Peyer's patch (tissue), 4 donors: ENCODE measurements around the gene FAT1. TPM values are rescaled to one million over a fixed set of nuclear protein-coding genes. Genes with fewer than 3 reads are reported as not detected.

Experiments used
- DNase-seq, 3 donors: peaks; one replicate each; pipeline ENCODE4 v3.0.0-alpha.2; 2017 to 2019
- H3K27ac ChIP-seq, 4 donors: fragments of 200-600 bp; sonication (generic); one replicate each; pipeline ENCODE4 v1.5.1; 2016 to 2019
- H3K27me3 ChIP-seq, 2 donors: fragments of 200-600 bp; sonication (generic); one replicate each; pipeline ENCODE4 v1.5.1; 2019
- H3K36me3 ChIP-seq, 3 donors: fragments of 200-600 bp; sonication (generic); one replicate each; pipeline ENCODE4 v1.5.1; 2016 to 2019
- H3K4me1 ChIP-seq, 4 donors: fragments of 200-600 bp; sonication (generic); one replicate each; pipeline ENCODE4 v1.5.1; 2016 to 2019
- H3K4me3 ChIP-seq, 4 donors: fragments of 200-600 bp; sonication (generic); 1 replicate in 3 of 4; 2 replicates in 1 of 4; pipeline ENCODE4 v1.5.1; 2016 to 2019; ENCODE audit warnings: mild to moderate bottlenecking in 1 of 4
- H3K9me3 ChIP-seq, 4 donors: fragments of 200-600 bp; sonication (generic); one replicate each; pipeline ENCODE4 v1.5.1; 2016 to 2019; ENCODE audit warnings: mild to moderate bottlenecking in 1 of 4
- POLR2A ChIP-seq, 2 donors: fragments of 450-650 bp; IDR thresholded peaks; one replicate each; pipeline ENCODE4 v1.5.1; 2017; ENCODE audit warnings: antibody characterized with exemption in 2 of 2, mild to moderate bottlenecking in 2 of 2, moderate library complexity in 2 of 2
- total RNA-seq, 4 donors: library from RNA; depleted of rRNA; stranded (reverse); fragments of >200 nt; gene quantifications; one replicate each; pipeline ENCODE4 v1.1.0, GENCODE V29; 2016
- TF ChIP-seq, protein P1 (sequence below), 6 experiments: fragments of 450-650 bp in 4 of 6; fragments of 200-600 bp in 2 of 6; sonication (generic) in 1 of 6; IDR thresholded peaks; one replicate each; pipeline ENCODE4 v1.5.1; 2017 to 2019; ENCODE audit warnings: antibody characterized with exemption in 6 of 6, mild to moderate bottlenecking in 3 of 6, moderate library complexity in 1 of 6

The FAT1 gene
- total RNA-seq, 4 donors from 2014 or later = 88.3 to 580 (median 468) TPM

DNA sequence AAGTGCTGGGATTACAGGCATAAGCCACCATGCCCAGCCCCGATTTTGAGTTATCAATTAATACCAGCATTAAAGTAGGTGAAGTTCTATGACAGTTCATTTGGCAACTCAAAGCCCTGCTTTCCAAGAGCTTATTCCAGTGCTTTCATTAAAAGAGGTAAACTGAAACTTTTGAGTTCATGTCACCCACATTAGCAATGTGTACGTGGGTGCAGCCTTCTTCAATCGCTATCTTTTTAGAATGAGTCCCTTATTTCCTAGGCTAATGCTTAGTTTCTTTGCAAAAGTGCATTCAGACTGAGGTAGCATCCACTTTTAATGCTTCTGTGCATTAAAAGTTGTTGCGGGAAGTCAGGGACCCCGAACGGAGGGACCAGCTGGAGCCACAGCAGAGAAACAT is 142.2 kb downstream of the FAT1 start:
- H3K4me3 ChIP-seq = no peak overlapping the region
- H3K4me1 ChIP-seq = no peaks in the 10 kb centered on the region
- DNase-seq = no peak
- H3K27me3 ChIP-seq = no peaks in the 10 kb centered on the region
- H3K36me3 ChIP-seq = peaks cover 0 to 26% (median 0%) of the 10 kb centered on the region in 3 donors
- TF ChIP-seq, protein P1, sequence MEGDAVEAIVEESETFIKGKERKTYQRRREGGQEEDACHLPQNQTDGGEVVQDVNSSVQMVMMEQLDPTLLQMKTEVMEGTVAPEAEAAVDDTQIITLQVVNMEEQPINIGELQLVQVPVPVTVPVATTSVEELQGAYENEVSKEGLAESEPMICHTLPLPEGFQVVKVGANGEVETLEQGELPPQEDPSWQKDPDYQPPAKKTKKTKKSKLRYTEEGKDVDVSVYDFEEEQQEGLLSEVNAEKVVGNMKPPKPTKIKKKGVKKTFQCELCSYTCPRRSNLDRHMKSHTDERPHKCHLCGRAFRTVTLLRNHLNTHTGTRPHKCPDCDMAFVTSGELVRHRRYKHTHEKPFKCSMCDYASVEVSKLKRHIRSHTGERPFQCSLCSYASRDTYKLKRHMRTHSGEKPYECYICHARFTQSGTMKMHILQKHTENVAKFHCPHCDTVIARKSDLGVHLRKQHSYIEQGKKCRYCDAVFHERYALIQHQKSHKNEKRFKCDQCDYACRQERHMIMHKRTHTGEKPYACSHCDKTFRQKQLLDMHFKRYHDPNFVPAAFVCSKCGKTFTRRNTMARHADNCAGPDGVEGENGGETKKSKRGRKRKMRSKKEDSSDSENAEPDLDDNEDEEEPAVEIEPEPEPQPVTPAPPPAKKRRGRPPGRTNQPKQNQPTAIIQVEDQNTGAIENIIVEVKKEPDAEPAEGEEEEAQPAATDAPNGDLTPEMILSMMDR (IDR thresholded peaks at IDR 0.05) = no peak
- no peak for TF ChIP-seq POLR2A (IDR thresholded peaks at IDR 0.05)
- no peak overlapping the region for H3K27ac ChIP-seq
- no peaks in the 10 kb centered on the region for H3K9me3 ChIP-seq

DNA sequence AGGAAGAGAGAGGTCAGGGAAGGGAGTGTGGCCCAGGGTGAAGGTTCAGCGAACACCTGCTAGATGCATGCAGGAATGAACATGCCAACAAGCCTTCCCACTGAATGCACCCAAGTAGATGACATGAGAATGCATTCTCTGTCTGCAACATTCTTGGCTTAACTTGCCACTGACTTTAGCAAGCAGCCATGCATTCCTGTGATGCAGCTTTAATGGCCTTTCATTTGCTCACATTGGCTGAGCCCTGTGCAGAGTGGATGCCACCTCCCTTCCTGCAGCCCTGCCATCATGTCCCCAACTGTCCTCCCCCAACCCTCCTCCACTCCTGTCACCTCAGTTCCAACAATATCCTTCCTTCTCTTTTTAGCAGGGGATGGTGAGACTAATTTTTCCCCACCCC is 143.0 kb downstream of the FAT1 start:
- no peaks in the 10 kb centered on the region for H3K4me1 ChIP-seq
- H3K4me3 ChIP-seq = no peak overlapping the region
- no peak overlapping the region for H3K27ac ChIP-seq
- H3K36me3 ChIP-seq = peaks cover 0 to 26% (median 0%) of the 10 kb centered on the region in 3 donors
- no peaks in the 10 kb centered on the region for H3K9me3 ChIP-seq
- TF ChIP-seq, protein P1 (IDR thresholded peaks at IDR 0.05) = no peak
- no peak for TF ChIP-seq POLR2A (IDR thresholded peaks at IDR 0.05)
- H3K27me3 ChIP-seq = no peaks in the 10 kb centered on the region
- DNase-seq = no peak

DNA sequence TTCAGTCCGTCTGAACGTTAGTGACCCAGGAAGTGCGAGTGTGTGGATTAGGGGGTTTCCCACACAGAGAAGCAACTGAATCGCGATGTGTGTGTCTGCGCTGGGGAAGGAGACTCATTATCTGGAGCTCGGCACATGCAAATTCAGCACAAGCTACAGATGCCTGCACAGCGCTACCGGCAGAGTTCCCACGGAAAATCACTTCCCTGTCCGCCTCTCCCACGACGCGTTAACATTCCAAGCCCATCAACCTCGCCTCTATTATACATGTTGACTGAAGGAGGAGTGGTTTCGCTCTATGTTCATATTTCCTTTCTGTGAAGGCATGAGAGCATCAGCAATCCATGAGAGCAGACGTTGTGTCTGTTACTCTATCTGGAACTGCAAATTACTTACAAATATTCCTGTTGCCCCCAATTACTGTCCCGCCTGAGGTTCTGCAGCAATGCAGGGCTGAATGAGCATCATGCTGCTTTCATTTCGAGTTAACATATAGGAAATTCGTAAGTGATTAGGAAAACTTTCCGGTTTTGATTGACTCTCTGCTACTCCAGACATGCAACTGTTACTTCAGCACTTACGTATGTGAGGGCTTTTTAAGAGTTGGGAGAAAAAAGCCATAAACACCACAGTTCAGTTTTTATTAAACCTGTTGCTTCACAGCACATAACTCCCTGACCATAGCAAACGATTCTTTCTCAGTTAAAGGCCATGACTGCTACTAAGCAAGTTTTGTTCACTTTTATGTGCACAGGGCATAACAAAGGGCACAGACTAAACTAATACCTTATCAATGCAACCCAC is 153.3 kb downstream of the FAT1 start:
- Histone ChIP-seq H3K36me3 (no peaks in the 10 kb centered on the region), H3K9me3 (no peaks in the 10 kb centered on the region), H3K27me3 (no peaks in the 10 kb centered on the region), H3K4me3 (peak overlapping the region in 1 of 4 donors; percentile 38), H3K27ac (no peak overlapping the region), H3K4me1 (peaks cover 0 to 6% (median 0%) of the 10 kb centered on the region in 4 donors)
- DNase-seq = no peak
- TF ChIP-seq, protein P1 (IDR thresholded peaks at IDR 0.05) = no peak
- no peak for TF ChIP-seq POLR2A (IDR thresholded peaks at IDR 0.05)

DNA sequence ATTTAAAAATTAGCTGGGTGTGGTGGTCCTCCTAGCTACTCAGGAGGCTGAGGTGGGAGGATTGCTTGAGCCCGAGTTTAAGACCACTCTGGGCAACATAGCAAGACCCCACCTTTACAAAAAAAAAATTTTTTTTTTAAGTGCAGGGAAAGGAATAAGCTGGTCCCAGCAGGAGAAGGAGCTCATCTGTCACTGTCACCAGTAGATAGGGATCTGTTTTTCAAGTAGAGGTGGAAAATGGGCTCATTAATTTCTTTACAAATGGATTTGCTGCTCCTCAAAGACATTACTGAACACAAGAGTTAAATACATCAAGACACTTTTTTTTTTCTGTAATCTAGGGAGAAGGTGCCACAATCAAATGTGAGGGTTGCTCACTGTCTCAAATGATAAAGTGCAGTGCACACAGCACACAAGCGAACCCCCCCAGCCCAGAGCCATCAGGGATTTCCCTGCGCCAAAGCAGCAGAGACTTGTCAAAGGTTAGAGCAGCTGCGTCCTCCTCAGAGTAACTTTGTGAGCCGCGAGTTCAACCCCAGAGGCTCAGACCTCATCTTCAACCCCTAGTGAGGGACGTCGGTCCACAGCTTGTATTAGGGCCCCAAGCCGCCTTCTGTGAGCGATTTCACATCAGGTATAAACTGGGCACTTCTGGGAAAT is 154.0 kb downstream of the FAT1 start:
- Histone ChIP-seq H3K9me3 (no peaks in the 10 kb centered on the region), H3K27me3 (no peaks in the 10 kb centered on the region), H3K27ac (no peak overlapping the region), H3K4me3 (peak overlapping the region in 1 of 4 donors; percentile 38), H3K4me1 (peaks cover 0 to 6% (median 0%) of the 10 kb centered on the region in 4 donors), H3K36me3 (no peaks in the 10 kb centered on the region)
- TF ChIP-seq, protein P1 (IDR thresholded peaks at IDR 0.05) = peak in 1 of 6 experiments; percentile 4
- TF ChIP-seq POLR2A (IDR thresholded peaks at IDR 0.05) = no peak
- no peak for DNase-seq

DNA sequence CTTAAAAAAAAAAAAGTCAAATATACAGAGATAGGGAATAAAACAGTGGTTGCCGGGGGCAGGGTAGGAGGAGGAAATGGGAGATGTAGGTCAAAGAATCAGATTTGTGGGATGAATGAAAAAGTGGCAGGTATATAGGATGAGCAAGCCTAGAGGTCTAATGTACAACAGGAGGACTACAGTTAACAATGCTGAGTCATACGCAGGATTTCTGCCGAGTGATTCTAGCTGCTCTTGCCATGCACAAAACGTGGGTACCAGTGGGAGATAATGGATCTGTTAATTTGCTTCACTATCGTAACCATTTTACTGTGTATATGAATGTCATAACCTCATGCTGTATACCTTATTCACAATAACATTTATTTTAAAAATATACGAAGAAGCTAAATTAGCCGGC is 157.6 kb downstream of the FAT1 start:
- H3K36me3 ChIP-seq = no peaks in the 10 kb centered on the region
- H3K27ac ChIP-seq = no peak overlapping the region
- DNase-seq = no peak
- TF ChIP-seq, protein P1 (IDR thresholded peaks at IDR 0.05) = no peak
- no peak for TF ChIP-seq POLR2A (IDR thresholded peaks at IDR 0.05)
- no peaks in the 10 kb centered on the region for H3K9me3 ChIP-seq
- H3K27me3 ChIP-seq = no peaks in the 10 kb centered on the region
- H3K4me1 ChIP-seq = peaks cover 0 to 6% (median 0%) of the 10 kb centered on the region in 4 donors
- no peak overlapping the region for H3K4me3 ChIP-seq
